ENCODE results near the gene MOAP1. TPM values are rescaled to one million over a fixed set of nuclear protein-coding genes. Genes with fewer than 3 reads are reported as not detected.

The MOAP1 gene
- polyA plus RNA-seq (2012; rRNA removed), result 25.0 and 42.0 TPM in 2 replicates
- 37.2 and 39.5 TPM in 2 replicates for polyA plus RNA-seq (2012; cell fraction: cytosol; rRNA removed)
- 22.8 and 43.6 TPM in 2 replicates for polyA plus RNA-seq (2012; cell fraction: nucleus; rRNA removed)

- Histone ChIP-seq H3K36me3 (replicated peaks in 1 of 2; ENCODE audit: control insufficient read depth in 1 of 2, insufficient read depth in 2 of 2, low read length in 1 of 2) (peaks cover 36 to 39% of the 10 kb centered on the region in 2 experiments), H3K27me3 (ENCODE audit: insufficient read depth) (no peaks in the 10 kb centered on the region), H3K4me2 (peak within 1 kb of the TSS; percentile 95), H3K27ac (ENCODE audit: low read depth in 2 of 2, low read length in 1 of 2) (peak within 1 kb of the TSS; percentile 92 to 94), H3K9ac (peak within 1 kb of the TSS; percentile 92), H3K79me2 (ENCODE audit: insufficient read depth) (peaks cover 52% of the 10 kb centered on the region), H3K9me2 (no peaks in the 10 kb centered on the region), H3K4me1 (ENCODE audit: control insufficient read depth in 1 of 2, insufficient read depth in 2 of 2, low read depth in 1 of 2, low read length in 1 of 2) (peaks cover 2 to 17% of the 10 kb centered on the region in 2 experiments; a peak in 2 of 4 replicates), H3K4me3 (ENCODE audit: low read depth in 2 of 2, low read length in 1 of 2) (peak within 1 kb of the TSS; percentile 94 to 99), H4K20me1 (ENCODE audit: insufficient read depth) (peaks cover 4% of the 10 kb centered on the region; the same call in 1 of the 2 replicates), H3K9me3 (no peaks in the 10 kb centered on the region), H3F3A (replicated peaks; ENCODE audit: insufficient read depth) (peaks cover 4% of the 10 kb centered on the region), H2AFZ (ENCODE audit: low read depth) (peak within 1 kb of the TSS; percentile 96)
- WGBS (ENCODE audit: low lambda C conversion rate), result 0% methylated on average over 9 of the region's 124 CpGs
- ChIA-PET POLR2A (interaction anchor here (0.6 to 1.6 kb wide), 12 partner anchors 22 to 478 kb away, joined by 3 to 19 read pairs (median 3); partner anchors contain the start of genes GON7, ITPK1 and UBR7), CTCF (interaction anchor here (0.7 to 1.7 kb wide), 10 partner anchors 10 to 436 kb away, joined by 3 to 7 read pairs (median 4); partner anchors contain the start of gene UBR7)
- DNase-seq, result peak; percentile 98
- TF ChIP-seq, protein P1, sequence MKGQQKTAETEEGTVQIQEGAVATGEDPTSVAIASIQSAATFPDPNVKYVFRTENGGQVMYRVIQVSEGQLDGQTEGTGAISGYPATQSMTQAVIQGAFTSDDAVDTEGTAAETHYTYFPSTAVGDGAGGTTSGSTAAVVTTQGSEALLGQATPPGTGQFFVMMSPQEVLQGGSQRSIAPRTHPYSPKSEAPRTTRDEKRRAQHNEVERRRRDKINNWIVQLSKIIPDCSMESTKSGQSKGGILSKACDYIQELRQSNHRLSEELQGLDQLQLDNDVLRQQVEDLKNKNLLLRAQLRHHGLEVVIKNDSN (IDR thresholded peaks at IDR 0.05; ENCODE audit: borderline replicate concordance, low read depth), result 0 out of 2 replicates have a peak, but pooled peaks have one; percentile 5
- no peak for TF ChIP-seq RFX5 (IDR thresholded peaks at IDR 0.05; ENCODE audit: low read length)
- 0 out of 2 replicates have a peak, but pooled peaks have one; percentile 20 for TF ChIP-seq GATA2 (CRISPR knock-in tag; IDR thresholded peaks at IDR 0.05)
- TF ChIP-seq CHD2 (IDR thresholded peaks at IDR 0.05; ENCODE audit: low read length, partially characterized antibody), result peak; percentile 70
- TF ChIP-seq, protein P2, sequence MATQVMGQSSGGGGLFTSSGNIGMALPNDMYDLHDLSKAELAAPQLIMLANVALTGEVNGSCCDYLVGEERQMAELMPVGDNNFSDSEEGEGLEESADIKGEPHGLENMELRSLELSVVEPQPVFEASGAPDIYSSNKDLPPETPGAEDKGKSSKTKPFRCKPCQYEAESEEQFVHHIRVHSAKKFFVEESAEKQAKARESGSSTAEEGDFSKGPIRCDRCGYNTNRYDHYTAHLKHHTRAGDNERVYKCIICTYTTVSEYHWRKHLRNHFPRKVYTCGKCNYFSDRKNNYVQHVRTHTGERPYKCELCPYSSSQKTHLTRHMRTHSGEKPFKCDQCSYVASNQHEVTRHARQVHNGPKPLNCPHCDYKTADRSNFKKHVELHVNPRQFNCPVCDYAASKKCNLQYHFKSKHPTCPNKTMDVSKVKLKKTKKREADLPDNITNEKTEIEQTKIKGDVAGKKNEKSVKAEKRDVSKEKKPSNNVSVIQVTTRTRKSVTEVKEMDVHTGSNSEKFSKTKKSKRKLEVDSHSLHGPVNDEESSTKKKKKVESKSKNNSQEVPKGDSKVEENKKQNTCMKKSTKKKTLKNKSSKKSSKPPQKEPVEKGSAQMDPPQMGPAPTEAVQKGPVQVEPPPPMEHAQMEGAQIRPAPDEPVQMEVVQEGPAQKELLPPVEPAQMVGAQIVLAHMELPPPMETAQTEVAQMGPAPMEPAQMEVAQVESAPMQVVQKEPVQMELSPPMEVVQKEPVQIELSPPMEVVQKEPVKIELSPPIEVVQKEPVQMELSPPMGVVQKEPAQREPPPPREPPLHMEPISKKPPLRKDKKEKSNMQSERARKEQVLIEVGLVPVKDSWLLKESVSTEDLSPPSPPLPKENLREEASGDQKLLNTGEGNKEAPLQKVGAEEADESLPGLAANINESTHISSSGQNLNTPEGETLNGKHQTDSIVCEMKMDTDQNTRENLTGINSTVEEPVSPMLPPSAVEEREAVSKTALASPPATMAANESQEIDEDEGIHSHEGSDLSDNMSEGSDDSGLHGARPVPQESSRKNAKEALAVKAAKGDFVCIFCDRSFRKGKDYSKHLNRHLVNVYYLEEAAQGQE (IDR thresholded peaks at IDR 0.05; ENCODE audit: low read depth, low read length), result no peak
- no peak for TF ChIP-seq ZBTB33 (IDR thresholded peaks at IDR 0.05; ENCODE audit: borderline replicate concordance, low read depth)
- peak; percentile 61; the same call in 1 of the 2 replicates for TF ChIP-seq TAF1 (IDR thresholded peaks at IDR 0.05; ENCODE audit: borderline replicate concordance, low read depth, low read length)
- TF ChIP-seq TEAD4 (IDR thresholded peaks at IDR 0.05; ENCODE audit: borderline replicate concordance, insufficient read depth), result no peak
- peak; percentile 49 for TF ChIP-seq MAX (IDR thresholded peaks at IDR 0.05; ENCODE audit: low read depth)
- TF ChIP-seq PBX3 (IDR thresholded peaks at IDR 0.05), result no peak
- no peak for TF ChIP-seq EP300 (IDR thresholded peaks at IDR 0.05; ENCODE audit: borderline replicate concordance in 1 of 2, low read depth in 1 of 2, low read length in 1 of 2)
- TF ChIP-seq JUND (IDR thresholded peaks at IDR 0.05), result no peak
- no peak for TF ChIP-seq FOSL2 (IDR thresholded peaks at IDR 0.05; ENCODE audit: borderline replicate concordance, low read depth)
- TF ChIP-seq FOXM1 (IDR thresholded peaks at IDR 0.05; ENCODE audit: low read depth), result no peak
- TF ChIP-seq RXRA (IDR thresholded peaks at IDR 0.05; ENCODE audit: borderline replicate concordance, low read depth), result no peak
- no peak for TF ChIP-seq RAD21 (IDR thresholded peaks at IDR 0.05; ENCODE audit: low read length)
- no peak for TF ChIP-seq SMC3 (IDR thresholded peaks at IDR 0.05; ENCODE audit: low read depth, low read length)
- no peak for TF ChIP-seq NFIC (IDR thresholded peaks at IDR 0.05; ENCODE audit: borderline replicate concordance)
- no peak for TF ChIP-seq MEF2A (IDR thresholded peaks at IDR 0.05; ENCODE audit: borderline replicate concordance, low read depth)
- 0 out of 2 replicates have a peak, but pooled peaks have one; percentile 50 for TF ChIP-seq ELF1 (IDR thresholded peaks at IDR 0.05)
- TF ChIP-seq, protein P3, sequence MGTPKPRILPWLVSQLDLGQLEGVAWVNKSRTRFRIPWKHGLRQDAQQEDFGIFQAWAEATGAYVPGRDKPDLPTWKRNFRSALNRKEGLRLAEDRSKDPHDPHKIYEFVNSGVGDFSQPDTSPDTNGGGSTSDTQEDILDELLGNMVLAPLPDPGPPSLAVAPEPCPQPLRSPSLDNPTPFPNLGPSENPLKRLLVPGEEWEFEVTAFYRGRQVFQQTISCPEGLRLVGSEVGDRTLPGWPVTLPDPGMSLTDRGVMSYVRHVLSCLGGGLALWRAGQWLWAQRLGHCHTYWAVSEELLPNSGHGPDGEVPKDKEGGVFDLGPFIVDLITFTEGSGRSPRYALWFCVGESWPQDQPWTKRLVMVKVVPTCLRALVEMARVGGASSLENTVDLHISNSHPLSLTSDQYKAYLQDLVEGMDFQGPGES (IDR thresholded peaks at IDR 0.05; ENCODE audit: low read depth, low read length), result no peak
- TF ChIP-seq NRF1 (IDR thresholded peaks at IDR 0.05; ENCODE audit: low read depth, low read length), result 0 out of 2 replicates have a peak, but pooled peaks have one; percentile 24
Observed at GRCh38 chr14:93184391-93185348, at the start of gene MOAP1, which contains the start of gene LYSET. Gene MOAP1 (minus strand): TSS chr14:93184897. CDS start chr14:93184242, 655 bp downstream. Gene LYSET (plus strand): TSS chr14:93185317. CDS start chr14:93185406, 89 bp downstream.

All from SK-N-SH (cell line).